HEK293 (cell line): ENCODE data around the gene ITIH5.

Experiments used
- CTCF ChIA-PET: fragments of 350-600 bp; formaldehyde crosslinking; extraction: SDS; loops from one replicate; lab custom pipeline; 2021; ENCODE audit warnings: antibody characterized with exemption; lab: Yijun Ruan, JAX
- POLR2A ChIA-PET: fragments of 300-600 bp; formaldehyde crosslinking; extraction: SDS; loops from one replicate; lab custom pipeline; 2020; ENCODE audit warnings: antibody characterized with exemption, inconsistent platforms; lab: Yijun Ruan, JAX
- H3K27ac ChIP-seq: fragments of 200-500 bp; sonication (Bioruptor generic); 2 replicates; pipeline ENCODE4 v1.5.1; 2014; ENCODE audit warnings: low read depth, low read length, control low read depth, inconsistent platforms; ENCODE audit errors: extremely low read depth
- H3K36me3 ChIP-seq, 2 experiments: fragments of 200-500 bp in 1 of 2; sonication (Bioruptor generic) in 1 of 2; 1 replicate in 1 of 2; 2 replicates in 1 of 2; pipeline ENCODE4 v1.5.1; 2014 to 2017; ENCODE audit warnings: inconsistent platforms in 2 of 2, low read length in 2 of 2; ENCODE audit not compliant: control insufficient read depth in 2 of 2, insufficient read depth in 1 of 2
- H3K4me1 ChIP-seq: fragments of 200-500 bp; sonication (Bioruptor generic); 2 replicates; pipeline ENCODE4 v1.5.1; 2014; ENCODE audit warnings: mild to moderate bottlenecking, low read length, inconsistent platforms; ENCODE audit not compliant: control insufficient read depth, insufficient read depth
- H3K4me3 ChIP-seq: 2 replicates; pipeline ENCODE4 v1.5.1; 2011; ENCODE audit warnings: low read depth, mild to moderate bottlenecking, control low read depth, low read length, moderate library complexity
- H3K9me3 ChIP-seq: fragments of 200-500 bp; sonication (Bioruptor generic); 2 replicates; pipeline ENCODE4 v1.5.1; 2014; ENCODE audit warnings: low read depth, low read length, inconsistent platforms; ENCODE audit not compliant: control insufficient read depth, insufficient read depth
- GFI1B ChIP-seq: fragments of 450-650 bp; formaldehyde crosslinking; IDR thresholded peaks from 2 replicates; pipeline ENCODE4 v1.5.1; 2016; ENCODE audit warnings: missing biosample characterization, missing genetic modification characterization
- GLI4 ChIP-seq: fragments of 450-650 bp; formaldehyde crosslinking; IDR thresholded peaks from 2 replicates; pipeline ENCODE4 v1.5.1; 2016; ENCODE audit warnings: missing biosample characterization, missing genetic modification characterization
- GLIS1 ChIP-seq: fragments of 450-650 bp; formaldehyde crosslinking; IDR thresholded peaks from 2 replicates; pipeline ENCODE4 v1.5.1; 2016; ENCODE audit warnings: missing biosample characterization, missing genetic modification characterization
- GLIS2 ChIP-seq: fragments of 450-650 bp; formaldehyde crosslinking; IDR thresholded peaks from 2 replicates; pipeline ENCODE4 v1.5.1; 2016; ENCODE audit warnings: missing biosample characterization, missing genetic modification characterization
- KLF1 ChIP-seq: fragments of 450-650 bp; formaldehyde crosslinking; IDR thresholded peaks from 2 replicates; pipeline ENCODE4 v1.5.1; 2016; ENCODE audit warnings: missing biosample characterization, missing genetic modification characterization
- KLF8 ChIP-seq: fragments of 450-650 bp; formaldehyde crosslinking; IDR thresholded peaks from 2 replicates; pipeline ENCODE4 v1.5.1; 2016; ENCODE audit warnings: missing biosample characterization, missing genetic modification characterization
- MEIS1 ChIP-seq: sonication (generic); formaldehyde crosslinking; IDR thresholded peaks from 2 replicates; pipeline ENCODE4 v1.8.1; 2022; ENCODE audit warnings: missing genetic modification reagents, mild to moderate bottlenecking, borderline replicate concordance
- ZBTB21 ChIP-seq: fragments of 450-650 bp; formaldehyde crosslinking; IDR thresholded peaks from 2 replicates; pipeline ENCODE4 v1.5.1; 2017; ENCODE audit warnings: missing biosample characterization, missing genetic modification characterization
- ZBTB6 ChIP-seq: fragments of 450-650 bp; formaldehyde crosslinking; IDR thresholded peaks from 2 replicates; pipeline ENCODE4 v1.5.1; 2017; ENCODE audit warnings: missing biosample characterization, missing genetic modification characterization
- ZBTB7A ChIP-seq: fragments of 450-650 bp; formaldehyde crosslinking; IDR thresholded peaks from 2 replicates; pipeline ENCODE4 v1.5.1; 2016; ENCODE audit warnings: low read depth, missing biosample characterization, missing genetic modification characterization
- ZIC2 ChIP-seq: fragments of 450-650 bp; formaldehyde crosslinking; IDR thresholded peaks from 2 replicates; pipeline ENCODE4 v1.5.1; 2016; ENCODE audit warnings: missing biosample characterization, missing genetic modification characterization
- ZNF112 ChIP-seq: fragments of 450-650 bp; formaldehyde crosslinking; IDR thresholded peaks from 2 replicates; pipeline ENCODE4 v1.5.0; 2017; ENCODE audit warnings: missing biosample characterization, missing genetic modification characterization
- ZNF114 ChIP-seq: fragments of 450-650 bp; formaldehyde crosslinking; IDR thresholded peaks from 2 replicates; pipeline ENCODE4 v1.5.0; 2017; ENCODE audit warnings: missing biosample characterization, missing genetic modification characterization
- ZNF121 ChIP-seq: fragments of 450-650 bp; formaldehyde crosslinking; IDR thresholded peaks from 2 replicates; pipeline ENCODE4 v1.5.1; 2016; ENCODE audit warnings: missing biosample characterization, missing genetic modification characterization
- ZNF16 ChIP-seq: fragments of 450-650 bp; formaldehyde crosslinking; IDR thresholded peaks from 2 replicates; pipeline ENCODE4 v1.5.1; 2016; ENCODE audit warnings: low read depth, missing biosample characterization, missing genetic modification characterization
- ZNF19 ChIP-seq: fragments of 450-650 bp; formaldehyde crosslinking; IDR thresholded peaks from 2 replicates; pipeline ENCODE4; 2016; ENCODE audit warnings: missing biosample characterization, missing genetic modification characterization, low read depth
- ZNF214 ChIP-seq: fragments of 450-650 bp; formaldehyde crosslinking; IDR thresholded peaks from 2 replicates; pipeline ENCODE4 v1.5.1; 2017; ENCODE audit warnings: missing biosample characterization, mild to moderate bottlenecking, missing genetic modification characterization, borderline replicate concordance
- ZNF26 ChIP-seq: fragments of 450-650 bp; formaldehyde crosslinking; IDR thresholded peaks from 2 replicates; pipeline ENCODE4 v1.5.1; 2016; ENCODE audit warnings: missing biosample characterization, missing genetic modification characterization
- ZNF341 ChIP-seq: fragments of 450-650 bp; formaldehyde crosslinking; IDR thresholded peaks from 2 replicates; pipeline ENCODE4; 2016; ENCODE audit warnings: low read depth, missing biosample characterization, missing genetic modification characterization
- ZNF366 ChIP-seq: fragments of 450-650 bp; formaldehyde crosslinking; conservative IDR thresholded peaks from 2 replicates; pipeline ENCODE4 v1.5.1; 2016; ENCODE audit warnings: missing biosample characterization, missing genetic modification characterization
- ZNF394 ChIP-seq: fragments of 450-650 bp; formaldehyde crosslinking; IDR thresholded peaks from 2 replicates; pipeline ENCODE4 v1.5.1; 2016; ENCODE audit warnings: missing biosample characterization, missing genetic modification characterization, mild to moderate bottlenecking, moderate library complexity, borderline replicate concordance
- ZNF473 ChIP-seq: fragments of 450-650 bp; formaldehyde crosslinking; IDR thresholded peaks from 2 replicates; pipeline ENCODE4 v1.5.1; 2017; ENCODE audit warnings: missing biosample characterization, missing genetic modification characterization
- ZNF530 ChIP-seq: fragments of 450-650 bp; formaldehyde crosslinking; IDR thresholded peaks from 2 replicates; pipeline ENCODE4 v1.5.1; 2016; ENCODE audit warnings: low read depth, missing biosample characterization, missing genetic modification characterization
- ZNF561 ChIP-seq: fragments of 450-650 bp; IDR thresholded peaks from 2 replicates; pipeline ENCODE4 v1.5.1; 2018; ENCODE audit warnings: missing biosample characterization, missing genetic modification characterization, borderline replicate concordance
- ZNF629 ChIP-seq: fragments of 450-650 bp; formaldehyde crosslinking; IDR thresholded peaks from 2 replicates; pipeline ENCODE4 v1.5.1; 2017; ENCODE audit warnings: missing biosample characterization, missing genetic modification characterization
- ZNF791 ChIP-seq: fragments of 450-650 bp; formaldehyde crosslinking; IDR thresholded peaks from 2 replicates; pipeline ENCODE4 v1.5.1; 2016; ENCODE audit warnings: missing biosample characterization, missing genetic modification characterization
- ZNF792 ChIP-seq: fragments of 450-650 bp; formaldehyde crosslinking; IDR thresholded peaks from 2 replicates; pipeline ENCODE4 v1.5.1; 2016; ENCODE audit warnings: missing biosample characterization, missing genetic modification characterization
- TF ChIP-seq, protein P1 (sequence below): fragments of 450-650 bp; formaldehyde crosslinking; IDR thresholded peaks from 2 replicates; pipeline ENCODE4 v1.5.1; 2016; ENCODE audit warnings: missing biosample characterization, missing genetic modification characterization, low read depth

The ITIH5 gene

GRCh38 chr10:7589748-7590147 lies 77.0 kb downstream of the ITIH5 start (continued):
- TF ChIP-seq GLIS2 (tag by site-specific recombination) (peak; percentile 38; the same call in 1 of the 2 replicates), ZNF366 (tag by site-specific recombination) (peak; percentile 54), ZNF341 (tag by site-specific recombination) (peak; percentile 82), ZNF394 (peak; percentile 26; the same call in 1 of the 2 replicates), GLIS1 (peak; percentile 66), ZBTB21 (peak; percentile 73), ZNF629 (peak; percentile 92), KLF8 (tag by site-specific recombination) (peak; percentile 30; the same call in 1 of the 2 replicates)
- TF ChIP-seq, protein P1, sequence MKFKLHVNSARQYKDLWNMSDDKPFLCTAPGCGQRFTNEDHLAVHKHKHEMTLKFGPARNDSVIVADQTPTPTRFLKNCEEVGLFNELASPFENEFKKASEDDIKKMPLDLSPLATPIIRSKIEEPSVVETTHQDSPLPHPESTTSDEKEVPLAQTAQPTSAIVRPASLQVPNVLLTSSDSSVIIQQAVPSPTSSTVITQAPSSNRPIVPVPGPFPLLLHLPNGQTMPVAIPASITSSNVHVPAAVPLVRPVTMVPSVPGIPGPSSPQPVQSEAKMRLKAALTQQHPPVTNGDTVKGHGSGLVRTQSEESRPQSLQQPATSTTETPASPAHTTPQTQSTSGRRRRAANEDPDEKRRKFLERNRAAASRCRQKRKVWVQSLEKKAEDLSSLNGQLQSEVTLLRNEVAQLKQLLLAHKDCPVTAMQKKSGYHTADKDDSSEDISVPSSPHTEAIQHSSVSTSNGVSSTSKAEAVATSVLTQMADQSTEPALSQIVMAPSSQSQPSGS (tag by site-specific recombination) = peak; percentile 79

DNA sequence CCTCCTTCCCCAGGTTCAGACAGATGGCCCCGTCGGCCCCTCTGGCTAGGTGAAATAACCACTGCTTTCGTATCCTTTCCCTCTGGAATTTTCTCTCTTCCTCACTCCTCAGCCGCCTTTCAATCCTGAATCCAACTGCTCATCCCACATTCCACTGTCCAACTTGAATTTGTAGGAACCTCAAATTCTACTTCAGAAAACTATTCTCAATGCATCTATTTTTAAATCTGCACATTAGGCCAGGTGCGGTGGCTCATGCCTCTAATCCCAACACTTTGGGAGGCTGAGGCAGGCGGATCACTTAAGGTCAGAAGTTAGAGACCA lies 78.9 kb downstream of the ITIH5 start:
- Histone ChIP-seq H3K27ac (no peak overlapping the region), H3K36me3 (no peaks in the 10 kb centered on the region), H3K9me3 (no peaks in the 10 kb centered on the region), H3K4me3 (no peak overlapping the region), H3K4me1 (no peaks in the 10 kb centered on the region; the same call in 1 of the 2 replicates)
- ChIA-PET POLR2A (no interaction called here), CTCF (no interaction called here)
- no peak for TF ChIP-seq ZNF791
- TF ChIP-seq ZNF792 (tag by site-specific recombination) = no peak
- TF ChIP-seq ZBTB6 = no peak
- TF ChIP-seq ZBTB21 = no peak
- TF ChIP-seq KLF1 (tag by site-specific recombination) = no peak
- no peak for TF ChIP-seq ZNF473 (tag by site-specific recombination)
- TF ChIP-seq ZNF214 = no peak
- TF ChIP-seq GFI1B (tag by site-specific recombination) = no peak
- no peak for TF ChIP-seq ZNF121 (tag by site-specific recombination)
- no peak for TF ChIP-seq ZBTB7A (tag by site-specific recombination)

DNA sequence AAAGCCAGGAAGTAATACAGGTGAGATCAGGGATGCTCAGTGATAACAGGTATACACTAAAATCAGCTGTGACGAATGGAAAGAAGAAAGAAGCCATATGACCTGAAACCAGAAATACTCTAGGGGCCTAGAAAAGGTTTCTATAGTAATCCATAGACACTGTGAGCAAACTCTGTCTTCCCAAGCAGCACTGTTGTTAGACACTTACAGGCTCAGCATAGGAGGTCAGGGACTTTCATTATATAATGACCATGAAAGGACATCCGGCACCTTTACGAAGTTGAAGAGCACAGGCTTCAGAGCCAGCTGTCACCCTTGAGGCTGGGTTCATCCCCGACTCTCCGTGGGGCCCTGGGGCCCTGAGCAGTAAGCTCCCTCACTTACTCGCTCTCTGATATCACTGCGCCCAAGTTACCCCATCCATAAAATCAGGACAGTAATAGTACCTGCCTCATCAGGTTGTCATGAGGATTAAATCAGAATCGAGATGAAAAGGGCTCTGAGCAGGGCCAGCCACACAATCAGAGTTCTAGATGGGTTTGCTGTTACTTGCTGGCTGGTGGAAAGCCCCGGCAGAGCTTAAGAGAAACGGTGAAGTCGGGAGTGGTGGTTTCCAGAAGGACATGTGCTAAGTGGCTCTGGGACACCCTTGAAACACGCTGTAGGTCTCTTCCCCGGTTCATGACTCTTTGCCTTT lies 79.5 kb downstream of the ITIH5 start:
- POLR2A ChIA-PET = no interaction called here
- Histone ChIP-seq H3K4me1 (no peaks in the 10 kb centered on the region; the same call in 1 of the 2 replicates), H3K27ac (no peak overlapping the region), H3K4me3 (no peak overlapping the region), H3K36me3 (no peaks in the 10 kb centered on the region), H3K9me3 (no peaks in the 10 kb centered on the region)
- CTCF ChIA-PET = no interaction called here
- TF ChIP-seq ZNF19 (tag by site-specific recombination) (no peak), ZNF112 (tag by site-specific recombination) (no peak), ZNF530 (no peak), MEIS1 (CRISPR knock-in tag) (no peak), ZIC2 (tag by site-specific recombination) (no peak), ZNF561 (no peak), ZNF114 (no peak), ZNF26 (no peak), GLI4 (no peak), ZNF16 (tag by site-specific recombination) (no peak)
